ENCODE data around the gene TMEM198. TPM values are rescaled to one million over a fixed set of nuclear protein-coding genes. Genes with fewer than 3 reads are reported as not detected.
A peak's percentile ranks its signal among the peaks of the same experiment; 100 is the strongest.

Gene TMEM198
- total RNA-seq, 1 donor: 2.6 TPM

DNA sequence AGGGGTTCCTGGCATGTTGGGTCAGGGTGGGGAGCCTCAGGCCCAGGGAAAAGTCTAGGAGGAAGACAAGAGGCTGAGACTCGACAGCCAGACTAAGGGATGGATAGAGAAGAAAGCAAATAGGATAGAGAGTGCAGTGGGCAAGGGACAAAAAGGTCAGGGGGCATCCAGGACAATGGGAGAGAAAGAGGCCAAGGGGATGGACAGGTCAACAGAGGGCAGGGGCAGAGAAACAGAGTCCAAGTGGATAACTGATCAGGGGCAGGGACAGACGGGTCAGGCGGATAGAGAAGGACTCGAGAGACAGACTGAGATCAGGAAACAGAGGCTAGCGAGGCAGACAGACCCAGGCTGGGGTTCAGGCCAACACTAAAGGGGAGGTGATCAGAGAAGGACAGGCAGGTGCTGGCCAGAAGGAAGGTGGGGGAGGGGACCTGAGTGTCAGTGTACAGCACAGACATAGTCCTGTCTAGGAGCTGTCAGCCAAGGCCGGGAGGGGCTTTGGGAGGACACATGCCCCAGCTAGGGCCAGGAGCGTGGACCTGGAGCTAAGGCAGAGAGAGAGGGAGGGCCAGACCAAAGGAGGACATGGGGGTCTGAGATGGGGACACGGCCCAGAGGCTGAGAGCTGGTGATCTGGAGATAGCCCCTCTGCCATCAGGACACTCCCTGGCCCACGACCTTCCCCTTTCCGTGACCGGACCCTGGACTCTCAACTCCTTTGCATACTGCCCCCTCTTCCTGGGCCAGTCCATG is 17.3 kb upstream of the TMEM198 start:
- DNase-seq (ENCODE audit: low read depth): no peak
- TF ChIP-seq, protein P1, sequence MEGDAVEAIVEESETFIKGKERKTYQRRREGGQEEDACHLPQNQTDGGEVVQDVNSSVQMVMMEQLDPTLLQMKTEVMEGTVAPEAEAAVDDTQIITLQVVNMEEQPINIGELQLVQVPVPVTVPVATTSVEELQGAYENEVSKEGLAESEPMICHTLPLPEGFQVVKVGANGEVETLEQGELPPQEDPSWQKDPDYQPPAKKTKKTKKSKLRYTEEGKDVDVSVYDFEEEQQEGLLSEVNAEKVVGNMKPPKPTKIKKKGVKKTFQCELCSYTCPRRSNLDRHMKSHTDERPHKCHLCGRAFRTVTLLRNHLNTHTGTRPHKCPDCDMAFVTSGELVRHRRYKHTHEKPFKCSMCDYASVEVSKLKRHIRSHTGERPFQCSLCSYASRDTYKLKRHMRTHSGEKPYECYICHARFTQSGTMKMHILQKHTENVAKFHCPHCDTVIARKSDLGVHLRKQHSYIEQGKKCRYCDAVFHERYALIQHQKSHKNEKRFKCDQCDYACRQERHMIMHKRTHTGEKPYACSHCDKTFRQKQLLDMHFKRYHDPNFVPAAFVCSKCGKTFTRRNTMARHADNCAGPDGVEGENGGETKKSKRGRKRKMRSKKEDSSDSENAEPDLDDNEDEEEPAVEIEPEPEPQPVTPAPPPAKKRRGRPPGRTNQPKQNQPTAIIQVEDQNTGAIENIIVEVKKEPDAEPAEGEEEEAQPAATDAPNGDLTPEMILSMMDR (IDR thresholded peaks at IDR 0.05; ENCODE audit: insufficient read depth, low read depth, low read length): no peak
- no peak overlapping the region for H3K4me3 ChIP-seq (ENCODE audit: low read depth, low read length)

DNA sequence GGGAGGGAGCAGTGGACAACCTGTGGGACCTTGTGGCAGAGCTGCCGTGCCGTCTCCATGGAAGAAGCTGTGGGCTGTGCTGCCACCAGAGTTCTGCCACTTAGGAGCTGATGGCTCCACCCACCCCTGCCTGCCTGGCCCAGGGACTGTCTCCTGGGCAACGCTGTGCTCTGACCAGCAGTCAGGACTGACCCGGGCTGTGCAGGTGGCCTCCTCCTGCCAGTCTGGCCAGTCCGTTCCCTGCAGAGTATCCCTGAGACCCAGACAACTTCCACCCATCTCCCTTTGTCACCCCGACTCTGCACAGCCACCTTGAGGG is 16.8 kb upstream of the TMEM198 start:
- no peak for DNase-seq (ENCODE audit: low read depth)
- TF ChIP-seq, protein P1 (IDR thresholded peaks at IDR 0.05; ENCODE audit: insufficient read depth, low read depth, low read length): no peak
- H3K4me3 ChIP-seq (ENCODE audit: low read depth, low read length): no peak overlapping the region

DNA sequence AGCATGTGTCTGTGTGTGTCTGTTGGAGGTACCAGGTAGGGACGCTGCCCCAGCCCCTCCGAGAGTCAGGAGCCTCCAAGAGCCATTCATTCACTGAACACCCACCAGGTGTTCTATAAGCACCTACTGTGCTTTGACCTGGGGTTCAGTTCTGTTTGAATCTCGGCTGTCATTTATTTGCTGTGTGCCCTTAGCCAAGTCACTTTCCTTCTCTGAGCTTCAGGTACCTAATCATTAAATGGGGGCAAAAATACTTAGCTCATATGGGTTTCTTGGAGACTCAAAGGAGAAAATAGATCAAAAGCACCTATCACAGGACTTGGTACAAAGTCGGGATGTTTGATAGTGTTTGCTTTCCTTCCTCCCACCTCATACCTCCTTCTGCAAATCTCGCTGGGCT is 16.4 kb upstream of the TMEM198 start:
- TF ChIP-seq, protein P1 (IDR thresholded peaks at IDR 0.05; ENCODE audit: insufficient read depth, low read depth, low read length): no peak
- H3K4me3 ChIP-seq (ENCODE audit: low read depth, low read length): no peak overlapping the region
- no peak for DNase-seq (ENCODE audit: low read depth)

DNA sequence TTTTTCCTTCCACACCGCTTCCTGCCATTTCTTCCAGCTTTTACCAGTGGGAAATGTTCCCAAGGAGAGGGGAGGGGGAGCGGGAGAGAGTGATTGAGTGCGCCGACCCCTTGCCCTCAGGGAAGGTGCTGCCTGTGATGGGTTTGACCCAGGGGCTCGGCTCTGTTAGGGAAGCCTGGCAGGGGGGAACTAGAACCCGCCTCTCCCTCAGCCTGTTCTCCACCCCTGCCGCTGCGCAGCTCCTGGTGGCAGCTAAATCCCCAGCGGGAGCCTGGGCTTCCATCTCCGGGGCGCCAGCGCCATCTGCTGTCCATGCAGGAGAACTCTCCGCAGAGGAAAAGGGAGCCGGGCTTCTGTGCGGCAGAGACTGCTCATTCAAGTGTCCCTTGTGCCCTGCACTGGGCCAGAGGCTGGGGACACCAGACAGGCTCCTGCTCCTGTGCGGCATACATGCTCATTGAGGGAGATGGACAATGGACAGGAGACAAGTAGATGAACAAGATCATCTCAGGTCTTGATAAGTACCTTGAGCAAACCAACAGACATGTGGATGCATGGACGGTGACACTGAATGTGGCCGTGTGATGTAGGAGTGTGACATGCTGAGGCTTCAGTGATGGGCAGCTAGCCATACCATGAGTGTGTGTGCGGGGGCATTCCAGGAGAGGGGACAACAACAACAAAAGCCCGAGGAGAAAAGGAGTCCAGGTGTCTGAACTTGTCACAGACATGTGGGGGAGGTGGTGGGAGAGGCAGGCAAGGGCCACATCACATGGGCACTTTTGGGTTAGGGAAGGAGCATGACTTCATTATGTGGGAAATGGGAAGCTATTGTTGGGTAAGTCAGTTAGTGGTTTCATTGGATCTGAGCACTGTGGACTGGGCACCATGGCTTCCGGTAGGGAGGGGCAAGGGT is 13.5 kb upstream of the TMEM198 start:
- TF ChIP-seq, protein P1 (IDR thresholded peaks at IDR 0.05; ENCODE audit: insufficient read depth, low read depth, low read length): peak; percentile 99
- DNase-seq (ENCODE audit: low read depth): peak; percentile 83
- no peak overlapping the region for H3K4me3 ChIP-seq (ENCODE audit: low read depth, low read length)

DNA sequence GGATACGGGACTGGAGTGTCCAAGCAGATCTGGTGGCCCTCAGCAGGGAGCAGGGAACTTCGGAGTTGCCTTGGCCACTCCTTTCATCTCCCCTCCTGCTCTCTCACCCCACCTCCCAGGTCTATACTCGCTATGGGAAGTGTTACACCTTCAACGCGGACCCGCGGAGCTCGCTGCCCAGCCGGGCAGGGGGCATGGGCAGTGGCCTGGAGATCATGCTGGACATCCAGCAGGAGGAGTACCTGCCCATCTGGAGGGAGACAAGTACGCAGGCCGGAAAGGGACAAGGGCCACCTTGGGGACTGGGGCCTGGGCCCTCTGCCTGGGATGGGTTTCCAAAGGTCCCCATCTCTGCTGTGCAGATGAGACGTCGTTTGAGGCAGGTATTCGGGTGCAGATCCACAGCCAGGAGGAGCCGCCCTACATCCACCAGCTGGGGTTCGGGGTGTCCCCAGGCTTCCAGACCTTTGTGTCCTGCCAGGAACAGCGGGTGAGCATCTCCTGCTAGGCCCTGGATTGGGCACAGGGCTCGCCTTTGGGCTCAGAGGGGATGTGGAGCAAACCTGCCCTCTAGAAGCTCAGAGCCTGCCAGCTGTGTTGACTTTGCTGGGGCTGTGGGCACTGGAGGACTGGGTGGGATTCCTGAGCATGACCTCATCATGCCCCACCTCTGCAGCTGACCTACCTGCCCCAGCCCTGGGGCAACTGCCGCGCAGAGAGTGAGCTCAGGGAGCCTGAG is 12.0 kb upstream of the TMEM198 start:
- DNase-seq (ENCODE audit: low read depth): no peak
- H3K4me3 ChIP-seq (ENCODE audit: low read depth, low read length): no peak overlapping the region
- TF ChIP-seq, protein P1 (IDR thresholded peaks at IDR 0.05; ENCODE audit: insufficient read depth, low read depth, low read length): no peak

DNA sequence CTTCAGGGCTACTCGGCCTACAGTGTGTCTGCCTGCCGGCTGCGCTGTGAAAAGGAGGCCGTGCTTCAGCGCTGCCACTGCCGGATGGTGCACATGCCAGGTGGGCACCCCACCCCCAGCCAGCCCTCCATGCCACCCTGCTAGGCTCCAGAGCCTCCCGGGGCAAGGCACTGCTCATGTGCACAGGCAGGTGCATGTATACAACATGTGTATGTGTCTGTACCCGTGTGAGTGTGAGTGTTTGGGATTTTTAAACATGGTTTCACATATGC is 11.5 kb upstream of the TMEM198 start:
- TF ChIP-seq, protein P1 (IDR thresholded peaks at IDR 0.05; ENCODE audit: insufficient read depth, low read depth, low read length): no peak
- DNase-seq (ENCODE audit: low read depth): no peak
- H3K4me3 ChIP-seq (ENCODE audit: low read depth, low read length): no peak overlapping the region
